Hematopoietic multipotent progenitor cell treated with erythropoietin and hydrocortisone succinate and interleukin-3 and kit ligand, for 8 days (in vitro differentiated cells): ENCODE results near the gene TMEM139.

ENCODE experiments used
- DNase-seq: peaks from one replicate; pipeline ENCODE4 v3.0.0-alpha.2; 2015

The TMEM139 gene

GRCh38 chr7:143284591-143285469, at the start of gene TMEM139:
TSS of gene TMEM139 (plus strand) at chr7:143284958. CDS start at chr7:143285958, 1,000 bp downstream.
- DNase-seq, result no peak

GRCh38 chr7:143235561-143235960, 49.2 kb upstream of the TMEM139 start:
- no peak for DNase-seq

- DNase-seq, result no peak
Observed at GRCh38 chr7:143236408-143236990, 48.3 kb upstream of the TMEM139 start.

- no peak for DNase-seq
Observed at GRCh38 chr7:143237366-143237765, 47.4 kb upstream of the TMEM139 start.

GRCh38 chr7:143238289-143238980, 46.3 kb upstream of the TMEM139 start:
- DNase-seq, result no peak

GRCh38 chr7:143239813-143240212, 44.9 kb upstream of the TMEM139 start:
- no peak for DNase-seq

- DNase-seq, result peak; percentile 77
Observed at GRCh38 chr7:143240291-143241168, 44.2 kb upstream of the TMEM139 start.

- DNase-seq, result no peak
Observed at GRCh38 chr7:143242306-143242705, 42.5 kb upstream of the TMEM139 start.

- DNase-seq, result no peak
Observed at GRCh38 chr7:143243111-143243510, 41.6 kb upstream of the TMEM139 start.

- DNase-seq, result no peak
Observed at GRCh38 chr7:143243614-143244013, 41.1 kb upstream of the TMEM139 start.

GRCh38 chr7:143244321-143244720, 40.4 kb upstream of the TMEM139 start:
- DNase-seq, result no peak

- DNase-seq, result no peak
Observed at GRCh38 chr7:143245123-143245522, 39.6 kb upstream of the TMEM139 start.

- DNase-seq, result no peak
Observed at GRCh38 chr7:143247372-143247771, 37.4 kb upstream of the TMEM139 start.

- DNase-seq, result no peak
Observed at GRCh38 chr7:143248761-143249354, 35.9 kb upstream of the TMEM139 start.

GRCh38 chr7:143250199-143250598, 34.6 kb upstream of the TMEM139 start:
- DNase-seq, result no peak

GRCh38 chr7:143250822-143251221, 33.9 kb upstream of the TMEM139 start:
- no peak for DNase-seq

- DNase-seq, result no peak
Observed at GRCh38 chr7:143252006-143252405, 32.8 kb upstream of the TMEM139 start.

GRCh38 chr7:143255564-143255963, 29.2 kb upstream of the TMEM139 start:
- DNase-seq, result no peak

GRCh38 chr7:143256325-143256724, 28.4 kb upstream of the TMEM139 start:
- DNase-seq, result no peak

GRCh38 chr7:143256932-143257331, 27.8 kb upstream of the TMEM139 start:
- peak; percentile 36 for DNase-seq

GRCh38 chr7:143257501-143257900, 27.3 kb upstream of the TMEM139 start:
- no peak for DNase-seq

- DNase-seq, result peak; percentile 52
Observed at GRCh38 chr7:143258831-143259230, 25.9 kb upstream of the TMEM139 start.
